ENCODE data around the gene P2RY8. TPM values are rescaled to one million over a fixed set of nuclear protein-coding genes. Genes with fewer than 3 reads are reported as not detected.
"Not testable (repeated sequence)": the region's sequence is repeated elsewhere in the genome, so short reads cannot be mapped to it uniquely, and the experiment has no call there.

P2RY8 gene
- total RNA-seq, 2 donors from 2014 or later, result 131 to 141 TPM

GRCh38 chrX:1453395-1453783 is 83.6 kb downstream of the P2RY8 start:
- ATAC-seq, result peak; percentile 59
- no peaks in the 10 kb centered on the region for H3K9me3 ChIP-seq (ENCODE audit: control insufficient read depth, low read length, poor library complexity, severe bottlenecking)
- Mint-ChIP-seq H3K36me3 (ENCODE audit: low read depth) (peaks cover 2% of the 10 kb centered on the region), H3K27ac (peak overlapping the region; percentile 81), H3K4me3 (peak overlapping the region; percentile 92), H3K4me1 (peaks cover 10% of the 10 kb centered on the region), H3K27me3 (no peaks in the 10 kb centered on the region)
- DNase-seq, result peak; percentile 71 to 82 (median 73)

GRCh38 chrX:1452516-1453394 is 84.2 kb downstream of the P2RY8 start, which contains the start of gene ASMTL:
Gene ASMTL (minus strand): TSS chrX:1452909. CDS start chrX:1452840, 69 bp downstream.
- ATAC-seq (peak; percentile 82), DNase-seq (peak; percentile 100)
- no peaks in the 10 kb centered on the region for H3K27me3 Mint-ChIP-seq

GRCh38 chrX:1451661-1452515 is 85.1 kb downstream of the P2RY8 start:
- H3K27ac Mint-ChIP-seq, result peak overlapping the region; percentile 81

More at GRCh38 chrX:1452516-1453394, 84.2 kb downstream of the P2RY8 start, which contains the start of gene ASMTL:
- Mint-ChIP-seq H3K36me3 (ENCODE audit: low read depth) (peaks cover 2% of the 10 kb centered on the region), H3K4me1 (peaks cover 10% of the 10 kb centered on the region), H3K27ac (peak within 1 kb of the TSS; percentile 81), H3K4me3 (peak within 1 kb of the TSS; percentile 92)
- H3K9me3 ChIP-seq (ENCODE audit: control insufficient read depth, low read length, poor library complexity, severe bottlenecking), result no peaks in the 10 kb centered on the region

GRCh38 chrX:1451251-1451660 is 85.7 kb downstream of the P2RY8 start:
- peak overlapping the region; percentile 81 for H3K27ac Mint-ChIP-seq
- peaks cover 2% of the 10 kb centered on the region for H3K36me3 Mint-ChIP-seq (ENCODE audit: low read depth)
- ATAC-seq (no peak), DNase-seq (no peak)
- no peaks in the 10 kb centered on the region for H3K27me3 Mint-ChIP-seq
- peak overlapping the region; percentile 92 for H3K4me3 Mint-ChIP-seq
- H3K9me3 ChIP-seq (ENCODE audit: control insufficient read depth, low read length, poor library complexity, severe bottlenecking), result no peaks in the 10 kb centered on the region
- peaks cover 10% of the 10 kb centered on the region for H3K4me1 Mint-ChIP-seq

More at GRCh38 chrX:1451661-1452515, 85.1 kb downstream of the P2RY8 start:
- Mint-ChIP-seq H3K4me1 (peaks cover 10% of the 10 kb centered on the region), H3K4me3 (peak overlapping the region; percentile 92), H3K36me3 (ENCODE audit: low read depth) (peaks cover 2% of the 10 kb centered on the region), H3K27me3 (no peaks in the 10 kb centered on the region)
- no peaks in the 10 kb centered on the region for H3K9me3 ChIP-seq (ENCODE audit: control insufficient read depth, low read length, poor library complexity, severe bottlenecking)
- ATAC-seq, result no peak
- DNase-seq, result no peak

GRCh38 chrX:1450361-1451161 is 86.4 kb downstream of the P2RY8 start:
- Mint-ChIP-seq H3K4me3 (peak overlapping the region; percentile 34), H3K27ac (peak overlapping the region; percentile 8)

GRCh38 chrX:1449823-1450149 is 87.2 kb downstream of the P2RY8 start:
- H3K27ac Mint-ChIP-seq, result peak overlapping the region; percentile 8
- no peak for DNase-seq
- H3K4me3 Mint-ChIP-seq, result peak overlapping the region; percentile 7
- peaks cover 8% of the 10 kb centered on the region for H3K4me1 Mint-ChIP-seq
- ATAC-seq, result no peak
- peaks cover 2% of the 10 kb centered on the region for H3K36me3 Mint-ChIP-seq (ENCODE audit: low read depth)
- H3K27me3 Mint-ChIP-seq, result no peaks in the 10 kb centered on the region
- no peaks in the 10 kb centered on the region for H3K9me3 ChIP-seq (ENCODE audit: control insufficient read depth, low read length, poor library complexity, severe bottlenecking)

More at GRCh38 chrX:1450361-1451161, 86.4 kb downstream of the P2RY8 start:
- ATAC-seq (no peak), DNase-seq (no peak)
- Mint-ChIP-seq H3K27me3 (no peaks in the 10 kb centered on the region), H3K36me3 (ENCODE audit: low read depth) (peaks cover 2% of the 10 kb centered on the region), H3K4me1 (peaks cover 10% of the 10 kb centered on the region)
- no peaks in the 10 kb centered on the region for H3K9me3 ChIP-seq (ENCODE audit: control insufficient read depth, low read length, poor library complexity, severe bottlenecking)

- DNase-seq, result no peak
- H3K27ac Mint-ChIP-seq, result peak overlapping the region; percentile 8
- no peak for ATAC-seq
- H3K4me3 Mint-ChIP-seq, result no peak overlapping the region
- H3K27me3 Mint-ChIP-seq, result no peaks in the 10 kb centered on the region
- peaks cover 2% of the 10 kb centered on the region for H3K36me3 Mint-ChIP-seq (ENCODE audit: low read depth)
- no peaks in the 10 kb centered on the region for H3K9me3 ChIP-seq (ENCODE audit: control insufficient read depth, low read length, poor library complexity, severe bottlenecking)
- H3K4me1 Mint-ChIP-seq, result peaks cover 8% of the 10 kb centered on the region
Observed at GRCh38 chrX:1449036-1449822, 87.8 kb downstream of the P2RY8 start.

- not testable (repeated sequence) for DNase-seq; H3K9me3 ChIP-seq (ENCODE audit: control insufficient read depth, low read length, poor library complexity, severe bottlenecking); H3K4me3 Mint-ChIP-seq; H3K27me3 Mint-ChIP-seq; H3K36me3 Mint-ChIP-seq (ENCODE audit: low read depth); ATAC-seq; H3K4me1 Mint-ChIP-seq; H3K27ac Mint-ChIP-seq
Observed at GRCh38 chrX:1448573-1449001, 88.4 kb downstream of the P2RY8 start.

- not testable (repeated sequence) for H3K4me3 Mint-ChIP-seq; H3K9me3 ChIP-seq (ENCODE audit: control insufficient read depth, low read length, poor library complexity, severe bottlenecking); H3K27me3 Mint-ChIP-seq; H3K36me3 Mint-ChIP-seq (ENCODE audit: low read depth); ATAC-seq; DNase-seq; H3K27ac Mint-ChIP-seq; H3K4me1 Mint-ChIP-seq
Observed at GRCh38 chrX:1447969-1448572, 88.9 kb downstream of the P2RY8 start.

- not testable (repeated sequence) for H3K4me1 Mint-ChIP-seq; H3K4me3 Mint-ChIP-seq; H3K27me3 Mint-ChIP-seq; DNase-seq; ATAC-seq; H3K9me3 ChIP-seq (ENCODE audit: control insufficient read depth, low read length, poor library complexity, severe bottlenecking); H3K27ac Mint-ChIP-seq; H3K36me3 Mint-ChIP-seq (ENCODE audit: low read depth)
Observed at GRCh38 chrX:1446984-1447968, 89.7 kb downstream of the P2RY8 start.
